HG03097 (cell line): ENCODE data around the gene PRKG1.

Experiments
- ATAC-seq: cut with Tn5 transposase; IDR thresholded peaks from one replicate; pipeline ENCODE4 v1.9.1; 2021; ENCODE audit not compliant: unreplicated experiment, low FRiP score

Gene PRKG1

GRCh38 chr10:51075873-51076229, 1.6 kb downstream of the PRKG1 start:
- no peak for ATAC-seq

DNA sequence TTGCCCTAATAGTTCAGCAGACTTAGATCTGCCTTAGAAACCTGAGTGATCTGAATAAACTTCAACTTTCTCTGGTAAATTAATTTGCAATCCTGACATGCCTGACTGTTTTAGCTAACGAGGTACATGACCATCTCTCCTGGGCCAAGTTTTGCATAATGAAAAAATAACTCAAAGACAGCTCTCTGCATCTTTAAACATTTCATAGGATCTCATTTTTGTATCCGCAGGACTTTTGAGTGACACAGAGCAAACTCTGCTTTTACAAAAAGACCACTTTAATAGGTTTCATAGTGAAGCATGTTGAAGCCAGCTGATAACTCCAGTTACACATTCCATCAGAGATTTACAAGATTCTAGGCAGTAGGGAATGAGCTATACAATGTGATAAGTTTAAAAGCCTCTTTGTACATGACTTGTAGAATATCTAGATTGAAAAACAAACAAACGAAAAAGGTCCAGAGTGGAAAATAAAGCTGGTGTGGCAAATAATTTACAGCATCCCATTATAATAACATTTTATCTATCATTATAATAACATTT, 2.1 kb downstream of the PRKG1 start:
- ATAC-seq, result no peak

DNA sequence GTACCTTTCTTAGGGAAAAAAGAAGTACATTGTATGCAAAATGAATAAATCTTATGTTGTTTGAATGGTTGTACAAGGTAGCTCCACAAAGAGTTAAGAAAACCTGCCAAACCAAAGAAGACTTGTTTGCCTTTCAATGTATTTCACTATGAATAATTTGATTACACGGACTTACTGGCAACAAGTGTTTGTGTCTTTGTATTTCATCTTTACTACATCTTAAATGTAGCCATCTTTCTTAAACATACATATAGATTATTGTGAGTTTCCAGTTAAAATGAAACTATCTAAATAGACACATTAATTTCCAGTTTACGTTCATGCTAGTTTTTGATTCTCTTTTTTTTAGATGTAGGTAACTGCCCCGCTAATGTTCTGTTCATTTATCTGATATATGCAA, 2.8 kb downstream of the PRKG1 start:
- no peak for ATAC-seq

GRCh38 chr10:51077507-51077906, 3.2 kb downstream of the PRKG1 start:
- ATAC-seq, result no peak

- ATAC-seq, result no peak
Observed at GRCh38 chr10:51079331-51079730, 5.0 kb downstream of the PRKG1 start.

DNA sequence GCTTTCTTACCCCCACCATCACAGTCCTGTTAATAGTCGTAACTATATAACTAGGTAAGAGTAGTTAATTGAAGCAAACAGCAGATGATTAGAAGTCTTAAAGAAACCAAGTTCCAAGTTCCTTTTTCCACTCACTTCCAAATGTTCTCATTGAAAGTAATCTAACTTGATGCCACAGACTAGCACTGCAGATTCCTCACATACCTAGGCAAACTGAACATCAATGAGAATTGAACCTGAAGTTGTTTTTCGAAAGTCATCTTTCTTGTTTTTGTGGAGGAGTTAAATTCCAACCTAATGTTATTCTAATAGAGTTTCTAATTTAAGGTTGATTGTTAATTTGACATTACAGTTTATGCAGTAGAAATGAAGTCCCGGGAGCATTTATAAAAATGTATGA, 5.5 kb downstream of the PRKG1 start:
- no peak for ATAC-seq

DNA sequence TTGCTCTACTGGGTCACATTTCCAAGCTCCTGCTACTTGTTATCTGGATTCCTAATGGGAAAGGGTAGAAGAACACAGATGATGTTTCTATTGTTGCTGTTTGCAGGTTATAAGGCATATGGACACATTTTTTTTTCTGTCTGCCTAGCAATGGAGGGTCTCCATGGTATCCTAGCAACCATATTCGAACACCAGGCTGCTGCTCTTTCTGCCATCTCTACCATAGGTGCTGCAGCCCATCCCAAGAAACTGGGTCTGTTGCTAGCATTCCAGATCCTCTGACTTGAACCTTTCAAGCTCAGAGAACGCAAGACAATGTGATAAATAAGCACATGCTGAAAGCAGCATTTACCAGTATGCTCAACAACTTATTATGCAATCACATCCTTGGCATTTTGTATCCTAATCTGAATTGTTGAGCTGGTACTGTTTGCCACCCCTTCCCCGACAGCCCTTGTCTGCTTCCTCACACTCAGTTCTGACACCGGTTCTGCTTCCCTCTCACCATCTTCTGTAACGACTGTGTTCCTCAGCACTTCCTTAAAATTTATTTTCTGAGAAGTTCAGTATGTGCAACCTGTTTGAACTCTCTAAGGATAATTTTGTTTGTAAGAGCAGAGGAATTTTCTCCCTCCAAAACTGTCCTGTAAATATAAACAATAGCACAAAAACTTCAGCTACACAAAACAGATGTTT, 6.2 kb downstream of the PRKG1 start:
- no peak for ATAC-seq

GRCh38 chr10:51082857-51083256, 8.6 kb downstream of the PRKG1 start:
- no peak for ATAC-seq

DNA sequence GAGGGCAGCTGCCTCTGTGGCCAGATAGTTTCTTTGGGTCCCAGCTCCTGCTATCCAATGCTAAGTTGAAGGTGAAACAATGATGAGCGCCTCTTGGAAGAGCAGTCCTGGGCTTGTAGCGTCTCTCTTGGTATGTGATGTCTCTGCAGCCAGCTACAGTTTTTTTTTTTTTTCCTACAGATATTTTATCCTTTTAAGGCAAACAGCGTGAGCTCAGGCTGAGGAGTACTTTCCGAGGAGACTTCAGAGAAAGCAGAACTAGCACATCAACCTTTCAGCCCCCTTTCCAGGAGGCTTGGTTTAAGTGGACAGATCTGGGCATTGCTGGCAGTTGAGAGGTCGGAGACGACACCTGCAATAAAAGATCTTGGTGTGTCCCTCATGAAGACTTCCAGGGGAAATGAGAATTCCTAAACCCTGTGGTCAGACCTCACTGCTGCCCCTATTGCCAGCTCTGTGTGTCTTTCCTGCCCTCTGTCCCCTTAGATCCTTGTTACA, 9.1 kb downstream of the PRKG1 start:
- ATAC-seq, result no peak

- no peak for ATAC-seq
Observed at GRCh38 chr10:51085204-51085603, 10.9 kb downstream of the PRKG1 start.

DNA sequence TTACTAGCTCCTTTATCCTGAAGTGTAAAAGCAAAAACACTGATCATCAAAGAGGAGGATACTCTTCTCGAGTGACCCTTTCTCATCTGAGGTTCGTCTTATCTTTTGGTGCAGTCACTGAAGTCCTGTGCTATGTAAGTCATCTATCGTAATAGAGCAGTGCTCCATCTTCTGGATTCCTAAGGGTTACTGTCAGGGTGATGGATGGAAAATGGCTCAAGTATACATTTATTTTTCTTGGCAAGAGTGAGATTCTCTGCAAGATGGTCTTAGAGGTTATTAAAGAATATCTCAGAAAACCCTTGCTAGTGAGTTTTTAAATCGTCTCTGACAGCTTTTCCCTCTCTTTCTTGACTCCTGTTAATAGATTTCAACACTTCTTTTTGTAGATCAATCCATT, 12.4 kb downstream of the PRKG1 start:
- no peak for ATAC-seq

DNA sequence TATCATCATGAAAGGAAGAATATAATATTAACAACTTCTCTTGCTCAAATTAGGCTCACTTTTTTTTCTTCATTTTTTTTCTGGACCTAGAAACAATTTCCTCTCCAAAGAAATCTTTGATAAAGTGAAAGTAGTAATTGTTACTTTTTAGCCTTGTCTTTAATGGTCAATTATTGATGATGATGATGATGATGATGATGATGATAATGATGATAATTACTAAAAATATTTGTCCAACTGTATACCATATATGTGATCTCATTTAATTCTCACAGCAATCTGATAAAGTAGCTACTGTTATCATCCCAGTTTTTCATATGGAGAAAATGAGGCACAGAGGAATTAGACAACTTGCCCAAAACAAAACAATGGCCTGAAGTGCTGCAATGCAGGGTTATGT, 12.8 kb downstream of the PRKG1 start:
- no peak for ATAC-seq

- no peak for ATAC-seq
Observed at GRCh38 chr10:51090190-51090589, 15.9 kb downstream of the PRKG1 start.

- no peak for ATAC-seq
Observed at GRCh38 chr10:51092402-51092801, 18.1 kb downstream of the PRKG1 start.

- ATAC-seq, result no peak
Observed at GRCh38 chr10:51095444-51095843, 21.2 kb downstream of the PRKG1 start.

GRCh38 chr10:51097546-51097945, 23.3 kb downstream of the PRKG1 start:
- ATAC-seq, result no peak

DNA sequence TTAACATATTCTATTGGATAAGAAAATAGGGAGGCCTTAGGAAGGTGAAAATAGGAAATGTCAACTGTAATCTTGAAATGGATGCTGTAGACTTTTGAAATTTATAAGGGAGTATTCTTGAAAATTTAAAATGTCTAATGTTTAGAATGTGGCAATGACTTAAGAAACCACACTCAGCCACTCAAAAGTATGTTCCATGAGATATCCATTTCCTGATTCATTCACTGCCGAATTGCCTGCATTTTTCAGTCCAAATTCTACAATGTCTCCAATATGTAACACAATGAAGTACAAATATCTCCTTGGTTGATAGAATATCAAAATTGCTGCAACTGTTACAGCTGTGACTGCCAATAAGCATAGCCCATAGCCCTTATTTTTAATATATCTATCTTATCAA, 25.9 kb downstream of the PRKG1 start:
- ATAC-seq, result no peak

GRCh38 chr10:51103554-51104217, 29.4 kb downstream of the PRKG1 start:
- no peak for ATAC-seq

DNA sequence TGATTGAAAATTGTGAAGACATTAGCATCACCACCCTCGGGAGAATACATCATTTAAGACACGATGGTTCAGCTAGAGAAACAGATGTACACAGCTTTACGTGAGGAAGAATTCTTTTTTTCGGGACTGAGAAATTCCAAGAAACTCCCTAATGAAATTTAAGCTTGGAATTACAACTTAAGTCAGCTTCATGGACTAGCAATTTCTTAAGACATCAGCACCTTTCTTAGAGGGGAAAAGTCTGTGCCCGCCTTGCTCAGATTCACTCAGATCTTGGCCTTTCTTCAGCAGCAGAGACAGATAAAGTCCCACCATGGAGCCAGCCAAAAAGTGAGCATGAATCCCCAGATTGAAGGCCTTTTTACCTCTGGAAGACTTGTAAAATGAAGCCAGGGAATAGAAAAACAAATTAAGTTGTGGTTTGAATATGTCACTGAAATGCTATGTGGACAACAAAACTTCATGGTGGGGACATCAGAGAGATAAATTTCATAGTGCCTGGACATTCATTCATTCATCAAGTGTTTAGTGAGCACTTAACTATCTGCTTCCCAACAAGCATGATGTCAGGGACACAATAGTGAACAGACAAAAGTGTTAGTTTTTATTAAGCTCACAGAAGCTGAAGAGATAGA, 32.1 kb downstream of the PRKG1 start:
- no peak for ATAC-seq

DNA sequence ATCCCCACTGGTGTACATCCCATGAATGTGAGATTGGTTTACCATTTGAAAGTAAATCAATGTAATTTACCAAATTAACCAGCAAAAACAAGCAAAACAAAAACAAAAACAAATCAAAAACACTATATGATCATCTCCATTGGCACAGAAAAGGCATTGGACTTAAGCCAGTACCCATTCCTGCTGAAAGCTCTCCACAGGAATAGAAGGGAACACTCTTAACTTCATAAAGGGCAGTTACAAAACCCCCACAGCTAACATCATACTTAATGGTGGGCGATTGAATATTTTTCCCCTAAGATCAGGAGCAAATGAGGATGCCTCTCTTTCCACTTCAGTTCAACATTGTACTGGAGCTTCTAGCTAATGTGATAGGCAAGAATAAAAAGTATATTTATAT, 34.1 kb downstream of the PRKG1 start:
- ATAC-seq, result no peak

DNA sequence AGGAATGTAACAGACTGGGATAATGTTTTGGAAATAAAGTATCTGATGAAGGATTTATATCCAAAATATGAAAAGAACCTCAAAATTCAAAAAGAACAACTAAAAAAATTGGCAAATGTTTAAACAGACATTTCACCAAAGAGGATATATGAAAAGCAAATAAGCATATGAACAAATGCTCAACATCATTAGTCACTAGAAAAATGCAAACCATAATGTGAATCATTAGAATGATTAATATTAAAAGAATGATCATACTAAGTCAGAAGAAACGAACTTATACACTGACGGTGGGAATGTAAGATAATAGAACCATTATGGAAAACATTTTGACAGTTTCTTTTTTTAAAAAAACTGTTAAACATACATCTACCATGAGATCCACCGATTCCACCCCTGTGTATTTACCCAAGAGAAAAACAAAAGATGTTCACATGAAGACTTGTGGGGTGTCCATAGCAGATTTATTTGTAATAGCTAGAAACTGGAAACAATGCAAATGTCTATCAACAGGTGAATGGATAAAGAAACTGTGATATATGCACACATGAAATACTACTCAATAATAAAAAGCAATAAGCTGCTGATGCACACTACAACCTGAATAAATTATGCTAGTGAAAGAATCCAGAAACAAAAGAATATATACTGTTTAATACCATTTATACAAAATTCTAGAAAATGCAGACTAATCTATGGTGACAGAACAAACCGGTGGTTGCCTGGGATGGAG, 35.7 kb downstream of the PRKG1 start:
- no peak for ATAC-seq
